HUES48 (cell line): Measurements from ENCODE around the gene C19orf38.
A peak's percentile ranks its signal among the peaks of the same experiment; 100 is the strongest.

Experiments
- H3K27ac ChIP-seq: one replicate; pipeline ENCODE4 v1.7.0; 2013; ENCODE audit warnings: low read depth, low read length, inconsistent platforms
- H3K27me3 ChIP-seq: 2 replicates; pipeline ENCODE4 v1.6.1; 2013; ENCODE audit warnings: mild to moderate bottlenecking, low read length; ENCODE audit not compliant: control insufficient read depth, insufficient read depth
- H3K36me3 ChIP-seq: 2 replicates; pipeline ENCODE4 v1.6.1; 2013; ENCODE audit warnings: low read length; ENCODE audit not compliant: control insufficient read depth, insufficient read depth
- H3K4me1 ChIP-seq: 2 replicates; pipeline ENCODE4 v1.6.1; 2013; ENCODE audit warnings: mild to moderate bottlenecking, low read length; ENCODE audit not compliant: control insufficient read depth, insufficient read depth
- H3K4me3 ChIP-seq: 2 replicates; pipeline ENCODE4 v1.5.1; 2013; ENCODE audit warnings: mild to moderate bottlenecking, low read depth, low read length
- H3K9ac ChIP-seq: 2 replicates; pipeline ENCODE4 v1.6.1; 2013; ENCODE audit warnings: mild to moderate bottlenecking, low read depth, low read length, moderate library complexity
- H3K9me3 ChIP-seq: 2 replicates; pipeline ENCODE4 v1.6.1; 2013; ENCODE audit warnings: low read length; ENCODE audit not compliant: control insufficient read depth, insufficient read depth

Gene C19orf38

DNA sequence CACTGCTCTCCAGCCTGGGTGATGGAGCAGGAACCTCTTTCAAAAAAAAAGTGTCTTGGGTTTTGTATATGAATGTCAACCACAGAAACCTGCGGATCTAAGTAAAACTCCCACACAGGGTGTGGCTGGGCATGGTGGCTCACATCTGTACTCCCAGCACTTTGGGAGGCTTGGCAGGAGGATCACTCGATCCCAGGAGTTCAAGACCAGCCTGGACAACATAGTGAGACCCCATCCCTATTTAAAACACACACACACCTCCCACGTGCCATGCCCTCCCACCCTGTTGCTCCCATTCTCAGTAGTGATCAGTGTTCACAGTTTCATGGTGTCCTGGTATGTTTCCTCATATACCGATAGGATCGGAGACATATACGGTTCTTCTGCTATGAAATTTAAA, 21.4 kb upstream of the C19orf38 start:
- H3K36me3 ChIP-seq: peaks cover 48% of the 10 kb centered on the region
- no peaks in the 10 kb centered on the region for H3K27me3 ChIP-seq
- no peak overlapping the region for H3K27ac ChIP-seq
- H3K4me1 ChIP-seq: no peaks in the 10 kb centered on the region
- H3K4me3 ChIP-seq: no peak overlapping the region
- H3K9me3 ChIP-seq: no peaks in the 10 kb centered on the region
- no peak overlapping the region for H3K9ac ChIP-seq

GRCh38 chr19:10828981-10829821, 19.0 kb upstream of the C19orf38 start:
- H3K36me3 ChIP-seq: peaks cover 60% of the 10 kb centered on the region
- no peaks in the 10 kb centered on the region for H3K9me3 ChIP-seq
- no peak overlapping the region for H3K27ac ChIP-seq
- no peak overlapping the region for H3K9ac ChIP-seq
- H3K4me3 ChIP-seq: no peak overlapping the region
- H3K27me3 ChIP-seq: no peaks in the 10 kb centered on the region
- H3K4me1 ChIP-seq: no peaks in the 10 kb centered on the region

DNA sequence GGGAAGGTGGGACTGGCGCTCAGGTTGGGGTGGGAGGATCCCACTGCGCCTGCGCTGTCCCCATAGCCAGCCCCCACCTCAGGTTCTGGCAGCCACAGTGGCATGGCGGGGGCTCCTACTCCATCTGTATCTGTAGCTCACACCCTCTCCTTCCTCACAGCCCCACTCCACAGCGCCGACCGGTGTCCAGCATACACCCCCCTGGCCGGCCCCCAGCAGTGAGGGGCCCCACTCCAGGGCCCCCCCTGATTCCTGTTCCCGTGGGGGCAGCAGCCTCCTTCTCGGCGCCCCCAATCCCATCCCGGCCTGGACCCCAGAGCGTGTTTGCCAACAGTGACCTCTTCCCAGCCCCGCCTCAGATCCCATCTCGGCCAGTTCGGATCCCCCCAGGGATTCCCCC, 18.2 kb upstream of the C19orf38 start:
- Histone ChIP-seq H3K36me3 (peaks cover 54% of the 10 kb centered on the region), H3K9me3 (no peaks in the 10 kb centered on the region), H3K27ac (no peak overlapping the region), H3K4me1 (no peaks in the 10 kb centered on the region), H3K4me3 (no peak overlapping the region), H3K27me3 (no peaks in the 10 kb centered on the region), H3K9ac (no peak overlapping the region)

DNA sequence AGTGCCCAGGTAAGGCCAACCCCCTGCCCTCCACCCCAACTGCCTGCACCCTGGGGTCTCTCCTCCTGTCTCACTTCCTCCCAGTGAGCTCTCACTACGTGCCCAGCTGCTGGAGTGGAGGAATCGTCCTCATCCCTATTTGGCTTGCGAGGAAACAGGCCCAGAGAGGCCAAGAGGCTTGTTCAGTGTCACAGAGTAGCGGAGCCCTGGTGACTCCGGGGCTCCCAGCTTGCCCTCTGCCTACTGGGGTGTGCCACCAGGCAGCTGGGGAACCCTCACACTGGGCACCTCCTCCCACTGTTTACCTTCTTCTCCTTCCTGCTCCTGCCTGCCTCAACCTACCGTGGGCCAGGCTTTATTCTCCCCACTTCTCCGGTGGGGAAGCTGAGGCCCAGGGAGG, 17.8 kb upstream of the C19orf38 start:
- H3K36me3 ChIP-seq: peaks cover 52% of the 10 kb centered on the region
- H3K4me1 ChIP-seq: no peaks in the 10 kb centered on the region
- H3K4me3 ChIP-seq: no peak overlapping the region
- H3K27ac ChIP-seq: no peak overlapping the region
- no peaks in the 10 kb centered on the region for H3K27me3 ChIP-seq
- H3K9ac ChIP-seq: no peak overlapping the region
- H3K9me3 ChIP-seq: no peaks in the 10 kb centered on the region

- Histone ChIP-seq H3K9me3 (no peaks in the 10 kb centered on the region), H3K4me1 (no peaks in the 10 kb centered on the region), H3K36me3 (peaks cover 46% of the 10 kb centered on the region), H3K27ac (no peak overlapping the region), H3K4me3 (no peak overlapping the region), H3K9ac (no peak overlapping the region), H3K27me3 (no peaks in the 10 kb centered on the region)
These were observed 17.1 kb upstream of the C19orf38 start for GRCh38 chr19:10830931-10831779.

- peaks cover 36% of the 10 kb centered on the region for H3K36me3 ChIP-seq
- peaks cover 7% of the 10 kb centered on the region for H3K9me3 ChIP-seq
- H3K27me3 ChIP-seq: no peaks in the 10 kb centered on the region
- no peaks in the 10 kb centered on the region for H3K4me1 ChIP-seq
- no peak overlapping the region for H3K4me3 ChIP-seq
- H3K27ac ChIP-seq: no peak overlapping the region
- H3K9ac ChIP-seq: no peak overlapping the region
These were observed 16.0 kb upstream of the C19orf38 start for GRCh38 chr19:10831987-10832938.

- Histone ChIP-seq H3K9me3 (peaks cover 7% of the 10 kb centered on the region), H3K27ac (no peak overlapping the region), H3K4me3 (no peak overlapping the region), H3K9ac (no peak overlapping the region), H3K4me1 (no peaks in the 10 kb centered on the region), H3K27me3 (no peaks in the 10 kb centered on the region), H3K36me3 (peaks cover 36% of the 10 kb centered on the region)
These were observed 15.3 kb upstream of the C19orf38 start for GRCh38 chr19:10832939-10833296.

GRCh38 chr19:10835089-10835753, 13.0 kb upstream of the C19orf38 start:
- no peaks in the 10 kb centered on the region for H3K4me1 ChIP-seq
- peak overlapping the region; percentile 23 for H3K27ac ChIP-seq
- H3K27me3 ChIP-seq: no peaks in the 10 kb centered on the region
- H3K9me3 ChIP-seq: peaks cover 7% of the 10 kb centered on the region
- H3K9ac ChIP-seq: no peak overlapping the region; the same call in 1 of the 2 replicates
- H3K4me3 ChIP-seq: peak overlapping the region; percentile 58
- H3K36me3 ChIP-seq: peaks cover 28% of the 10 kb centered on the region

GRCh38 chr19:10835754-10836478, 12.3 kb upstream of the C19orf38 start, which contains the start of gene TMED1:
Gene TMED1 (minus strand): TSS chr19:10836212. CDS start chr19:10836191, 21 bp downstream.
- Histone ChIP-seq H3K9ac (peak within 1 kb of the TSS; percentile 91), H3K4me3 (peak within 1 kb of the TSS; percentile 75), H3K4me1 (no peaks in the 10 kb centered on the region), H3K27me3 (no peaks in the 10 kb centered on the region), H3K27ac (peak within 1 kb of the TSS; percentile 100), H3K36me3 (peaks cover 28% of the 10 kb centered on the region), H3K9me3 (peaks cover 7% of the 10 kb centered on the region)
